ENCODE results near the gene CLMN.

DNA sequence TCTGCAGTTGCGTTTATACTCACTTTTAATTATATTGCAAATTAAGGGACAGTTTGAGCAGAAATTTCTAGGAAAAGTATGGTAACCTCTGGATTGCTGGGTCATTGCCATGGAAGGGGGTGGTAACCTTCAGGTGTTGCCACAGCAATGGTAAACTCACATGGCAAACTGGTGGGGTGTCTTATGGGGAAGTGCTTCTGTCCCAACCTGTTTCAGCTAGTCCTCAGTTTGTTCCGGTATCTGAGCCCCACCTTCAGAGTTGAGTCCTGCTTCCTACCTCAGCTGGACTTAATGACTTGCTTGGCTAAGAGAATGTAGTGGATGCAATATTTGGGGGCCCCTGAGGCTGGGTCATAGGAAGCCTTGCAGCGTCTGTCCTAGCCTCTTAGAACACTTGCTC, 7.3 kb upstream of the CLMN start:
- TF ChIP-seq, protein P1, sequence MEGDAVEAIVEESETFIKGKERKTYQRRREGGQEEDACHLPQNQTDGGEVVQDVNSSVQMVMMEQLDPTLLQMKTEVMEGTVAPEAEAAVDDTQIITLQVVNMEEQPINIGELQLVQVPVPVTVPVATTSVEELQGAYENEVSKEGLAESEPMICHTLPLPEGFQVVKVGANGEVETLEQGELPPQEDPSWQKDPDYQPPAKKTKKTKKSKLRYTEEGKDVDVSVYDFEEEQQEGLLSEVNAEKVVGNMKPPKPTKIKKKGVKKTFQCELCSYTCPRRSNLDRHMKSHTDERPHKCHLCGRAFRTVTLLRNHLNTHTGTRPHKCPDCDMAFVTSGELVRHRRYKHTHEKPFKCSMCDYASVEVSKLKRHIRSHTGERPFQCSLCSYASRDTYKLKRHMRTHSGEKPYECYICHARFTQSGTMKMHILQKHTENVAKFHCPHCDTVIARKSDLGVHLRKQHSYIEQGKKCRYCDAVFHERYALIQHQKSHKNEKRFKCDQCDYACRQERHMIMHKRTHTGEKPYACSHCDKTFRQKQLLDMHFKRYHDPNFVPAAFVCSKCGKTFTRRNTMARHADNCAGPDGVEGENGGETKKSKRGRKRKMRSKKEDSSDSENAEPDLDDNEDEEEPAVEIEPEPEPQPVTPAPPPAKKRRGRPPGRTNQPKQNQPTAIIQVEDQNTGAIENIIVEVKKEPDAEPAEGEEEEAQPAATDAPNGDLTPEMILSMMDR (IDR thresholded peaks at IDR 0.05): no peak
- no peak for TF ChIP-seq EZH2 (IDR thresholded peaks at IDR 0.05)

Data from neural progenitor cell (in vitro differentiated cells).